OCI-LY7 (cell line): Measurements from ENCODE around the gene LDLRAD2.

ENCODE experiments used
- EZH2phosphoT487 ChIP-seq: fragments of 200-600 bp; sonication (generic); IDR thresholded peaks from 2 replicates; pipeline ENCODE4 v1.6.1; 2018; ENCODE audit warnings: low read depth, borderline replicate concordance, mild to moderate bottlenecking, mixed run types, antibody characterized with exemption, low read length, moderate library complexity, mixed read lengths
- TF ChIP-seq, protein P1 (sequence below): fragments of 200-600 bp; sonication (generic); conservative IDR thresholded peaks from 2 replicates; pipeline ENCODE4 v1.5.1; 2014; ENCODE audit warnings: mild to moderate bottlenecking, antibody characterized with exemption, low read length, moderate library complexity, mixed read lengths

GRCh38 chr1:21794656-21795055 is 17.4 kb upstream of the LDLRAD2 start:
- TF ChIP-seq, protein P1, sequence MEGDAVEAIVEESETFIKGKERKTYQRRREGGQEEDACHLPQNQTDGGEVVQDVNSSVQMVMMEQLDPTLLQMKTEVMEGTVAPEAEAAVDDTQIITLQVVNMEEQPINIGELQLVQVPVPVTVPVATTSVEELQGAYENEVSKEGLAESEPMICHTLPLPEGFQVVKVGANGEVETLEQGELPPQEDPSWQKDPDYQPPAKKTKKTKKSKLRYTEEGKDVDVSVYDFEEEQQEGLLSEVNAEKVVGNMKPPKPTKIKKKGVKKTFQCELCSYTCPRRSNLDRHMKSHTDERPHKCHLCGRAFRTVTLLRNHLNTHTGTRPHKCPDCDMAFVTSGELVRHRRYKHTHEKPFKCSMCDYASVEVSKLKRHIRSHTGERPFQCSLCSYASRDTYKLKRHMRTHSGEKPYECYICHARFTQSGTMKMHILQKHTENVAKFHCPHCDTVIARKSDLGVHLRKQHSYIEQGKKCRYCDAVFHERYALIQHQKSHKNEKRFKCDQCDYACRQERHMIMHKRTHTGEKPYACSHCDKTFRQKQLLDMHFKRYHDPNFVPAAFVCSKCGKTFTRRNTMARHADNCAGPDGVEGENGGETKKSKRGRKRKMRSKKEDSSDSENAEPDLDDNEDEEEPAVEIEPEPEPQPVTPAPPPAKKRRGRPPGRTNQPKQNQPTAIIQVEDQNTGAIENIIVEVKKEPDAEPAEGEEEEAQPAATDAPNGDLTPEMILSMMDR: no peak
- no peak for TF ChIP-seq EZH2phosphoT487
